GM18519 (cell line): Measurements from ENCODE around the gene HTRA2.
A peak's percentile ranks its signal among the peaks of the same experiment; 100 is the strongest.

Experiments
- ATAC-seq: cut with Tn5 transposase; IDR thresholded peaks from one replicate; pipeline ENCODE4 v1.9.1; 2021; ENCODE audit warnings: mild to moderate bottlenecking, moderate library complexity; ENCODE audit not compliant: unreplicated experiment, low FRiP score

The HTRA2 gene

GRCh38 chr2:74514368-74515270 lies 15.1 kb upstream of the HTRA2 start, which contains the start of gene TLX2:
Gene TLX2 (plus strand): TSS chr2:74514450. CDS start chr2:74514807, 357 bp downstream.
- no peak for ATAC-seq

DNA sequence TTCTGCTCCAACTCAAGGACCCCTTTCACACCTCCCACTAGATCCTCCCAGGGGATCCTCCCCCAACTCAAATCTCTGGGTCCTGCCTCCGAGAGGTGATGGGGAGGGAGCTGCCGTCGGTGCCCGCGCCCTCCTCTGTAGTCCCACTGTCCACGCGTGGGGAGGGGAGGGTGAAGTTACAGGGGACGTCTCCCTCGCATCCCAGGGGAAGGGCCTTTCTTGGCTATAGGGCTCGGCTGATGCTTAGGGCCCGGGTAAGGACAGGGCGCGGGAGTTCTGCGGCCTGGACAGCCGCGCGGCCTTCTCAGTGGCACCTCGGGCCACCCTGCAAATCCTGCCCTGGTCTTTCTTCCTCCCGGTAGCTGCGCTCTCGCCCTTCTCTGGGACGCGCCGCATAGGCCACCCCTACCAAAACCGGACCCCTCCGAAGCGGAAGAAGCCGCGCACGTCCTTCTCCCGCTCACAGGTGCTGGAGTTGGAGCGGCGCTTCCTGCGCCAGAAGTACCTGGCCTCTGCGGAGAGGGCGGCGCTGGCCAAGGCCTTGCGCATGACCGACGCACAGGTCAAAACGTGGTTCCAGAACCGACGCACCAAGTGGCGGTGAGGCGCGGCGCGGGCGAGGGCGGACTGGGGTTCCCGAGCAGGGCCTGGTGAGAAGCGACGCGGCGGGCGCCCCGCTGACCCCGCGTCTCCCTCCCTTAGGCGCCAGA lies 14.3 kb upstream of the HTRA2 start:
- no peak for ATAC-seq

- ATAC-seq, result no peak
Observed at GRCh38 chr2:74515981-74516633, 13.6 kb upstream of the HTRA2 start.

DNA sequence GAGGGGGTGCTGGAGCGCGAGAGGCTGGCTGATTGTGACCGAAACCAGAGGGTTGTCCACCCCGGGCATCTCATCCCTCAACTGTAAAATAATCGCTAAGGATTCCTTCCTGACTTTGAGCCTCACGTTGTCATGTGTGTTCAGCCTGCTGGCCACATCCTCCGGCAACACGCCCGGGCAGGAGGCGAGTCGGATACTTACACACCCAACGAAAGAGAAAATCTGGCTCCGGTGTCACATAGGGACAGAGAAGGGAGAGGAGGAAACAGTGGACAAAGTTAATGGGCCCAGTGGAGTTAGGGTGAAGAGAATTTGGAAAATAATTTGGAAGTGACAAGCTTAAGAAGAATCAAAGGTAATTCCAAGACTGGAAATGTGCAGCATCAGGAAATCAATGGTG lies 13.1 kb upstream of the HTRA2 start:
- ATAC-seq, result no peak

DNA sequence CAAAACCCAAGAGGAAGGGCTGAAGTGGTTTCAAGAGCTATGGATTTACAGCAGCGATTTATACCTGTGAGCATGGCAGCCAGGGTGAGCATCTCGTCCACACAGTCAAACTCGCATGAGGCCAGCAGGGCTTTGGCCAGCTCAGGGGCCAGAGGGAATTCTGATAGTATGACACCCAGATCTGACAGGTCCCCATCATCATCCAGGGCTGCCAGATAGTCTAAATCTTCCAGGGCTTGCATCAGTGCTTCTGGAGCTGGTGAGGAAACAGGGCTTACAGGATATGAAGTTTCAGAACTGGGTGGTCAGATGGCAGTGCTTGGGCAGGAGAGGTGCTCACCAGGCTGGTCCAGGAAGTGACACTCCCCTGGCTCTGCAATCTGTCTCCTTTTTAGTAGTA lies 7.2 kb upstream of the HTRA2 start:
- no peak for ATAC-seq

DNA sequence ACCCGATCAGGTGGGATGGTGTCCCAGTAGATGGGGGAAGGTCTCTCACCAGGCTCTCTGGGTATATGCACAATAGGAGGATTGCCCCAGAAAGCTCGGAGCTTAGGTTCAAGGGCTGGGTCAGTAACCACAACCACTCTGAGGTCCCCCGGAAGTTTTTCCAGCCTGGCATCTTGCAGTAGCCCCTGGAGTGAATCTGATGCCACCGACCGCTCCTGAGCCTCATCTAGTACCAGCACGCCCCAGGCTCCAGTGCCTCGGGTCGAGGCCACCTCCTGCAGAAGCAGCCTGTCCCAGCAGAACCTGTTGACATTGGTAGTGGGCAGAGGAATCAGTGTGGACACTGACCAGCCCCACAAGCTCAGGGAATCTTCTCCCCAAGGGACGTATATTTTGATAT lies 5.7 kb upstream of the HTRA2 start:
- ATAC-seq, result no peak

- ATAC-seq, result no peak
Observed at GRCh38 chr2:74524955-74525716, 4.6 kb upstream of the HTRA2 start.

DNA sequence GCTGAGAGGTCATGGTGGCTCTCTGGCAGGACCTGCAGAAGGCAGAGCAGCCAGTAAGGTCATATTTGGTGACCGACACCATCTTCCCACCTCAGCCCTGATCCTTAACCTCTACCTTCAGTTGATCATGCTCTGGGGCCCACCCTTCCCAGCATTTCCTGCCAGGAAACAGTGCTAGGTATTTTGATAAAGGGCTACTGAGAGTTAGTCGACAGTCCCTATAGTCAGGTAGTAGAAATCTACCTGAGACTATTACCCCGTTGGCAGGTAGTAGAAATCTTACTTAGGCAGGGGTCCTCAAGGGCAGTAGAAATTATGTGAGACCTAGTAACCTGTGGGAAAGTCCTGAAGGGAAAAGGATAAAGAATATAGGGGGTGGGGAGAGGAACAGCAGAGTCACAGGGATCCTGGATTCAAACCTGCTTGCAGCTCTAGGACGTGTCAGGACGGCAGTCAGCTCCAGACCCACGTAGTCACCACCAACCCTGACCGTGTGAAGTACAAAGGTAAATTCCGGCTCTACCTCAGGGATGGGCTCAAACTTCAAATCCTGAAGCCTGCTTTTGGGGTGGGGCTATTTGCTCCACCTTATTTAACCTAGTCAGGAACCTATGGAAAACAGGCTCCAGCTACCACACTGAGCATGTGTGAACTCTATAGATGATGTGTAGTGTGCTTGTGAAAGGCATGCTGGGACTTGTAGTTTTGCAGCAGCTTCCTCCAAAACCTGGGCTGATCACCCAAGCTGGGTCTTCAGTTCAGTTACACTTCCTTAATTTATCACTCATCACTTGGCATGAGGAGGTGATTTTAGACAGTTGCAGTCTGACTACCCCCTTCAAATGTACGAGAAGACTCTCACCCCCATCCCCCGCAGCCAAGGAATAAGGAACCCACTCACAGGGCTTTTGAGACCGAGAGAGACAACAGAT lies 3.8 kb upstream of the HTRA2 start, which contains the start of gene DQX1:
Gene DQX1 (minus strand): TSS at position 515 of the 932 bp plus-strand sequence. CDS start 502 bp downstream, at position 13.
- peak; percentile 32 for ATAC-seq

- no peak for ATAC-seq
Observed at GRCh38 chr2:74526649-74527230, 3.0 kb upstream of the HTRA2 start.

GRCh38 chr2:74527741-74528140 lies 2.0 kb upstream of the HTRA2 start:
- ATAC-seq, result no peak

- peak; percentile 5 for ATAC-seq
Observed at GRCh38 chr2:74528600-74529356, 955 bp upstream of the HTRA2 start.

DNA sequence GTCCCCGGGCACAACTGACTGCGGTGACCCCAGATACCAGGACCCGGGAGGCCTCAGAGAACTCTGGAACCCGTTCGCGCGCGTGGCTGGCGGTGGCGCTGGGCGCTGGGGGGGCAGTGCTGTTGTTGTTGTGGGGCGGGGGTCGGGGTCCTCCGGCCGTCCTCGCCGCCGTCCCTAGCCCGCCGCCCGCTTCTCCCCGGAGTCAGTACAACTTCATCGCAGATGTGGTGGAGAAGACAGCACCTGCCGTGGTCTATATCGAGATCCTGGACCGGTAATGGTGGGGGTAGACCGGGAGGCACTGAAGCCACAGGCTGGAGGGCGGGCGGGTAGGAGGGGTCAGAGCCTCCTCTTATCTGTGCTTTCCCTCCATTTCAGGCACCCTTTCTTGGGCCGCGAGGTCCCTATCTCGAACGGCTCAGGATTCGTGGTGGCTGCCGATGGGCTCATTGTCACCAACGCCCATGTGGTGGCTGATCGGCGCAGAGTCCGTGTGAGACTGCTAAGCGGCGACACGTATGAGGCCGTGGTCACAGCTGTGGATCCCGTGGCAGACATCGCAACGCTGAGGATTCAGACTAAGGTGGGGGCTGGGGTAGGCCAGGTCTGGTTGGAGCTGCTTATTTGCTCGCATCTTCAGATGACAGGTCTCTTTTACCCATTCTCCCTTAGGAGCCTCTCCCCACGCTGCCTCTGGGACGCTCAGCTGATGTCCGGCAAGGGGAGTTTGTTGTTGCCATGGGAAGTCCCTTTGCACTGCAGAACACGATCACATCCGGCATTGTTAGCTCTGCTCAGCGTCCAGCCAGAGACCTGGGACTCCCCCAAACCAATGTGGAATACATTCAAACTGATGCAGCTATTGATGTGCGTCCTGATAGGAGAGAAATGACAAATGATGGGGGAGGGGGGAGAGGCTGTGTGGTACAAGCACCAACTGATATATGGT lies 780 bp downstream of the HTRA2 start:
- no peak for ATAC-seq

DNA sequence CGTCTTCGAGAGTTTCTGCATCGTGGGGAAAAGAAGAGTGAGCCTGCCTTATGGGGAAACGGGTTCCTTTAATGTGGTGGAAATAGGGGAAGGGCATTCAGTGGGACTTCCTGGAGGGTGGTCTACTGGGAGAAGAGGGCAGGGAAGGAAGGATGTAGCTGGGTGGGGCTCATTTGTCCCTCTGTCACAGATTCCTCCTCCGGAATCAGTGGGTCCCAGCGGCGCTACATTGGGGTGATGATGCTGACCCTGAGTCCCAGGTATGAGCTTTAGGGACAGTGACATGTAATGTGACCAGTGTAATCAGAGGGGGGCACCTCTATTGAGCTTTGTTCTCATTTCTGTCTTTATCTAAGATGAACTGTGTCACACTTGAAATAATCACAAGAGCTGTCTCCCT lies 1.9 kb downstream of the HTRA2 start:
- no peak for ATAC-seq

- ATAC-seq, result no peak
Observed at GRCh38 chr2:74532222-74532621, 2.5 kb downstream of the HTRA2 start.

DNA sequence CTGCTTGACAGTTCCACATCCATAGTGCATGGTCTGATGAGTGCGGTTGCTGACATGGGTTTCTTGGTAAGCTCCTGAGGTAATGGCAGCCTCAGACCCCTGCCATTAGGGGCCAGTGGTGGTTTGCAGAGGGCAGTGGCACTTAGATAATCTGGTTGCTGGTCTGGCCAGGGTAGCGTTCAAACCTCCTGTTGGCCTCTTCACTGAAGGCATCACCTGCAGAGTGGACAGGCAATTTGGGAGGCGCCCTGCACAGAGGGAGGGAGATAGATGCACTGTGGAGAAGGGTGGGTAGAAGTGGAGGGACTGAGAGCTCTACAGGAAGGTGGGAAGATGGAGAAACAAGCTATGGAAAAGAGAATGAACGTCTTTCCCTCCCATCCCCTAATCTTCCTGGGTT lies 3.7 kb downstream of the HTRA2 start:
- no peak for ATAC-seq

DNA sequence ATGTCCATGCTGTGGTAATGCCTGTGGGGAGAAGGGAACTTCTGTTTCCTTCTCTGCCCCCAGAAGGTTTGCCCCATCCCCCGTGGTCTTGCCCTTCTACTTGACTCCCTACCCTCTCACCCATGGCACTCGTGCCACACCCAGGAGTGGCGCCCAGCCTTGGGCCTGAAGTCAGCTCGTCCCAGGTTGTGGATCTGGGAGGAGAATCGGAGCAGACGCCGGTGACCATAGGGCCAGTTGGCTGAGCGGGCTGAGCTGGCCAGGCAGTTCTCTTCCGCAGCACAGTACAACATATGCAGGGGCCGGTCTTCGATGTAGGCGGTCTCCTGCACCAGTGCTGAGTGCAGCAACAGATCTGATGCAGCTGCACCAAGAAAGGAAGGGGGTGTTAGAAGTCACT lies 4.7 kb downstream of the HTRA2 start:
- no peak for ATAC-seq

- ATAC-seq, result no peak
Observed at GRCh38 chr2:74535440-74535965, 5.8 kb downstream of the HTRA2 start.
